Fibroblast of lung (primary cell): ENCODE results near the gene GPX7.

Source experiments
- CTCF ChIP-seq, 2 donors: IDR thresholded peaks in 1 of 2; conservative IDR thresholded peaks in 1 of 2; 1 replicate in 1 of 2; 2 replicates in 1 of 2; pipeline ENCODE4 v1.5.1; 2011 to 2012; ENCODE audit warnings: low read length in 2 of 2, control low read depth in 1 of 2, inconsistent platforms in 1 of 2, low read depth in 1 of 2, mild to moderate bottlenecking in 1 of 2
- EZH2 ChIP-seq: IDR thresholded peaks from 2 replicates; pipeline ENCODE4 v1.5.1; 2012; ENCODE audit warnings: low read length, control low read depth, mild to moderate bottlenecking; ENCODE audit errors: missing control alignments

- TF ChIP-seq CTCF (conservative IDR thresholded peaks at IDR 0.05 in 1 of 2, IDR thresholded peaks at IDR 0.05 in 1 of 2; ENCODE audit: low read depth in 1 of 2, low read length in 2 of 2): no peak
- no peak for TF ChIP-seq EZH2
Measured at GRCh38 chr1:52558941-52559340, 43.2 kb upstream of the GPX7 start.
